Measurements from ENCODE around the gene SLC25A34.

Gene SLC25A34

DNA sequence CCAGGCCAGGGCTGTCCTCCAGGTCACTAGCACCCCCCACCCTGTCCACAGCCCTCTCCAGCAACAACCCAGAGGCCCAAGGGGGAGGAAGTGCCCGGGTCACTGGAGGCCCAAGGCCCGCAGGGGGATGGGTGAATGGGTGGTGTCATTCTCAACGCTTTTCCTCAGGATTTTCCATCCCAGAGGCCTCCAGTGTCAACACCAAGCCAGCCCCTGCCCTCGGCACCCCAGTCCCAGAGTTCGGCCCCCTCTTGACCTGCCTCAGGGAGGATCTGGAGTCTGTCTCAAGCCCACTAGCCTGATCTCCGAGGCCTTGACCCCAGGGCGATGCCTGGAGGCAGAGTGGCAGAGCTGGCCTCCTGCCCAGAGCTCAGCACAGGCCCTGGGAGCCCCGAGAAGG lies 11.3 kb downstream of the SLC25A34 start:
- H3K9me3 ChIP-seq = no peaks in the 10 kb centered on the region
- H3K4me1 ChIP-seq = no peaks in the 10 kb centered on the region
- TF ChIP-seq, protein P1, sequence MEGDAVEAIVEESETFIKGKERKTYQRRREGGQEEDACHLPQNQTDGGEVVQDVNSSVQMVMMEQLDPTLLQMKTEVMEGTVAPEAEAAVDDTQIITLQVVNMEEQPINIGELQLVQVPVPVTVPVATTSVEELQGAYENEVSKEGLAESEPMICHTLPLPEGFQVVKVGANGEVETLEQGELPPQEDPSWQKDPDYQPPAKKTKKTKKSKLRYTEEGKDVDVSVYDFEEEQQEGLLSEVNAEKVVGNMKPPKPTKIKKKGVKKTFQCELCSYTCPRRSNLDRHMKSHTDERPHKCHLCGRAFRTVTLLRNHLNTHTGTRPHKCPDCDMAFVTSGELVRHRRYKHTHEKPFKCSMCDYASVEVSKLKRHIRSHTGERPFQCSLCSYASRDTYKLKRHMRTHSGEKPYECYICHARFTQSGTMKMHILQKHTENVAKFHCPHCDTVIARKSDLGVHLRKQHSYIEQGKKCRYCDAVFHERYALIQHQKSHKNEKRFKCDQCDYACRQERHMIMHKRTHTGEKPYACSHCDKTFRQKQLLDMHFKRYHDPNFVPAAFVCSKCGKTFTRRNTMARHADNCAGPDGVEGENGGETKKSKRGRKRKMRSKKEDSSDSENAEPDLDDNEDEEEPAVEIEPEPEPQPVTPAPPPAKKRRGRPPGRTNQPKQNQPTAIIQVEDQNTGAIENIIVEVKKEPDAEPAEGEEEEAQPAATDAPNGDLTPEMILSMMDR (IDR thresholded peaks at IDR 0.05; ENCODE audit: low read depth, low read length) = no peak
- H3K4me3 ChIP-seq (ENCODE audit: low read depth, low read length) = no peak overlapping the region
- H3K27me3 ChIP-seq = no peaks in the 10 kb centered on the region
- H3K36me3 ChIP-seq = no peaks in the 10 kb centered on the region
- no peak for DNase-seq

DNA sequence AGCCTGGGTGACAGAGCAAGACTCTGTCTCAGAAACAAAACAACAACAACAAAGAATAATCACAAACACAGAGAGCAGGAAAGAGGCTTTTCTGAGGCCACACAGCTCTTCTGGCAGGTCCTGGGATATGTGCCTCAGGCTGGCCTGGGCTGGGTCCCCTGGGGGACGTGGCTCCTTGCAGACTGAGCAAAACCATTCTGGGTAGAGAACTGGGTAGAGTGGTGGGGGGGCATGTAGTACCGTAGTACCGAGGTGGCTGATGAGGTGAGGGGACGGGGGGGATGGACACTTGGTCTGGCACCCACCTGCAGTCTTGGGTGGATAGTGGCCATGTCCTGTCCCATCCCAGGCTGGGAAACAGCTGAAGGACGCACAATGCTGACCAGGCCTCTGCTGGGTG lies 12.2 kb downstream of the SLC25A34 start:
- no peaks in the 10 kb centered on the region for H3K36me3 ChIP-seq
- H3K4me1 ChIP-seq = no peaks in the 10 kb centered on the region
- DNase-seq = no peak
- H3K4me3 ChIP-seq (ENCODE audit: low read depth, low read length) = no peak overlapping the region
- TF ChIP-seq, protein P1 (IDR thresholded peaks at IDR 0.05; ENCODE audit: low read depth, low read length) = no peak
- H3K9me3 ChIP-seq = no peaks in the 10 kb centered on the region
- H3K27me3 ChIP-seq = no peaks in the 10 kb centered on the region

DNA sequence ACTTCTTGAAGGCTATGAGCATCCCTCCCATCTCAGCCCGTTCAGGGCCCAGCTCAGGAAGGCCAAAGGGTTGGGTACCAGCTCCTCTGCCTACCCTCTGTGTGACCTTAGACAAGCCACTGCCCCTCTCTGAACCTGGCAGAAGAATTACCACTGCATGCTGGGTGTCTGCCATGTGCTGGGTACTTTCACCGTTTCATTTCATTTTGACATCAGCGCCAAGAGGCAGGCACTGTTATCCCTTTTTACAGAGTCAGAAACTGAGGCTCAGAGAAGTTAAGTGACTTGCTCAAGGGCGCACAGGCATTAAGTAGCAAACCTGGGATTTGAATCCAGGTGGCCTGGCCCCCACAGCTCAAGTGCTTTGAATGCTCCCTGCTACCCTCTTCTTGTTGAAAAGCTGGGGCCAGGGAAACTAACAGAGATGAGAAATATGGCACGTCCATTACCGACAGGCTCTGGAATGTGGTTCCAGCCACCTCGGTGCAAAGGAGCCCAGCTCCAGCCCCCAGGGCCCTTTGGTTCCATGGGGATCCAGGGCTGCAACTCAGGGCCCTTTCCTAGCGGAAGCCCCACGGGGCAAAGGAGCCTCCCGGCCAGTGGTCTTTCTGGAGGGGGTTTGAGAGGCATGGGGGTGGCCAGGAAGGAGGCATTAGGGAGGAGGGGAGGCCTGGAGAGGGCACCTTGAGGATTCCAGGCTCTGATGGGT lies 12.8 kb downstream of the SLC25A34 start:
- Histone ChIP-seq H3K36me3 (no peaks in the 10 kb centered on the region), H3K4me1 (no peaks in the 10 kb centered on the region), H3K9me3 (no peaks in the 10 kb centered on the region), H3K4me3 (ENCODE audit: low read depth, low read length) (no peak overlapping the region), H3K27me3 (no peaks in the 10 kb centered on the region)
- TF ChIP-seq, protein P1 (IDR thresholded peaks at IDR 0.05; ENCODE audit: low read depth, low read length) = no peak
- DNase-seq = no peak

DNA sequence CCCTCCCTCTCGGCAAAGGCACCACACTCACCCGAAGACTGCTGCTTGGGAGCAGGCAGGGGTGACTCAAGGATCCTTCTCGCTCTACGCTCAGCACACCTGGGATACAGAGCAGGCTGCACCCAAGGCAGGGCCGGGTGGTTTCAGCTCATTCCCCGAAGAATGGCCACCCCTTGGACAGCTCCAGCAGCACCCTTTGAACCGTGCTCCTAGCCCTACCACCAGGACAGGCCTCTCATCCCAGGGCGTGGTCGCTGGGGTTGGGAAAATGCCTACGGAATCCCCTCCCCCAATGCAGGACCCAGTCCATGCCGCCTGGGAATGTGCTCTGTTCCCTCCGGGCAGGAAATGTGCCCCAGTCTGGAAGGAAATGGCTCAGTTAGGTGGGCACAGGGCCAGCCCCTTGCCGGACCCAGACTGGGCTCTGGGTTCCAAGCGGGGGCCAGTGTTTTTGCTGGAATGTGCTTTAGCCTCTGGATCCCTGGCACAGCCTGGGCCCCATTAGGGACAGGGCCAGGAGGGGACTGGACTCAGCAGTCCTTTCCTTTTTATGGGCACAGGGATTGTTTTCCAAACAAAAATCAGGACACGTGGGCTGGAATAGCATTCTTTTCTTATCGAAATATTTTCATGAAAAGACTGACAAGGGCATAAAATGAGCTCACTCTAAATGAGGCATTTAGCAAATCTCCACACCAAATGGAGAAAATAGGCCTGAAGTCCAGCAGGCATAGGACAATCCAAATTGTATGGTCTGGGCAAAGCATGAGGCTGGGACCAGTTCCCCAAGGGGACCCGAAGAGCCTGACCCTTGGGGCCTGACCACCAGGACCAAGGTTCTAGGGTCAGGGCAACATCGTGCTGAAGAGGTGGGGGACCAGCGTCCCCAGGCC lies 13.6 kb downstream of the SLC25A34 start:
- Histone ChIP-seq H3K4me1 (no peaks in the 10 kb centered on the region), H3K4me3 (ENCODE audit: low read depth, low read length) (no peak overlapping the region), H3K27me3 (no peaks in the 10 kb centered on the region), H3K36me3 (no peaks in the 10 kb centered on the region), H3K9me3 (no peaks in the 10 kb centered on the region)
- DNase-seq = no peak
- TF ChIP-seq, protein P1 (IDR thresholded peaks at IDR 0.05; ENCODE audit: low read depth, low read length) = no peak

DNA sequence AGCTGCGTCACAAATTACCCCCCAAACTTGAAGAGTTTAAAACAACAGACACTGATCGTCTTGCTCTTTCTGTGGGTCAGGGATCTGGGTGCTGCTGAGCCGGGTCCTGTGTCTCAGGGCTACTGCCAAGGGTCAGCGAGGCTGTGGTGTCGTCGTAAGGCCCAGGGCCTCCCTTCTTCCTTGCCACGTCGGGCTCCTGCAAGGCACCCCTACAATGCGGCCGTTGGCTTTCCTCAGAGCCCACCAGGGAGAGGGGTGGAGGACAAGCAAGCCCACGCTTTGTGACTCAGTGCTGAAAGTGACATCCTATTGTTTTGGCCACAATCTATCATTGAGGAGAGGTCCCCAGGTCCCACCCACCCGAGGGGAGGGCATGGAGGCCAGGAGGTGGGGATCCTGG lies 14.9 kb downstream of the SLC25A34 start:
- H3K4me3 ChIP-seq (ENCODE audit: low read depth, low read length) = no peak overlapping the region
- no peaks in the 10 kb centered on the region for H3K27me3 ChIP-seq
- no peaks in the 10 kb centered on the region for H3K4me1 ChIP-seq
- DNase-seq = no peak
- H3K36me3 ChIP-seq = no peaks in the 10 kb centered on the region
- TF ChIP-seq, protein P1 (IDR thresholded peaks at IDR 0.05; ENCODE audit: low read depth, low read length) = no peak
- H3K9me3 ChIP-seq = no peaks in the 10 kb centered on the region

DNA sequence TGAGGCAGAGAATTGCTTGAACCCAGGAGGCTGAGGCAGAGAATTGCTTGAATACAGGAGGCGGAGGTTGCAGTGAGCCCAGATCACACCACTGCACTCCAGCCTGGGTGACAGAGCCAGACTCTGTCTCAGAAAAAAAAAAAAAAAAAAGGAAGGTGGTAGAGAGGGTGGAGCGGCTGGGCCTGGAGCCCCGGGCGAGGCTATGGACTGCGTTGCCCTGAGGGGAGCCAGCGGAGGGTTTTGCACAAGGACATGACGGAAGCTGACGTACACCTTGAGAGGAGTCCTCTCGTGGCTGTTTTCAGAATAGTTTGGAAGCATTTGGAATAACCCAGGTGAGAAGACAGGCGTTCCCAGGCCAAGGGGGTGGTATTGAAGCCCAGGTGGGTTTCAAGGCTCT lies 15.7 kb downstream of the SLC25A34 start:
- no peak overlapping the region for H3K4me3 ChIP-seq (ENCODE audit: low read depth, low read length)
- TF ChIP-seq, protein P1 (IDR thresholded peaks at IDR 0.05; ENCODE audit: low read depth, low read length) = no peak
- DNase-seq = no peak
- H3K27me3 ChIP-seq = no peaks in the 10 kb centered on the region
- no peaks in the 10 kb centered on the region for H3K36me3 ChIP-seq
- no peaks in the 10 kb centered on the region for H3K4me1 ChIP-seq
- H3K9me3 ChIP-seq = no peaks in the 10 kb centered on the region
